DND-41 (cell line): ENCODE data around the gene RPS6KB2.

ENCODE experiments used
- CTCF ChIP-seq: IDR thresholded peaks from 2 replicates; pipeline ENCODE4 v1.5.1; 2012; ENCODE audit warnings: borderline replicate concordance, low read length, moderate library complexity, mild to moderate bottlenecking; ENCODE audit not compliant: poor library complexity, severe bottlenecking; ENCODE audit errors: extremely low read depth
- EZH2 ChIP-seq: IDR thresholded peaks from 3 replicates; pipeline ENCODE4 v1.6.1; 2012; ENCODE audit warnings: borderline replicate concordance, low read depth, mild to moderate bottlenecking, moderate library complexity, low read length, inconsistent platforms; ENCODE audit not compliant: severe bottlenecking

GRCh38 chr11:67429038-67429668 is 859 bp downstream of the RPS6KB2 start:
- TF ChIP-seq CTCF (no peak), EZH2 (no peak)
